Hindlimb muscle (tissue), 1 donor: ENCODE results near the gene CYTH1. TPM values are rescaled to one million over a fixed set of nuclear protein-coding genes. Genes with fewer than 3 reads are reported as not detected.
"Not testable (repeated sequence)": the region's sequence is repeated elsewhere in the genome, so short reads cannot be mapped to it uniquely, and the experiment has no call there.

Experiments used
- DNase-seq: peaks from one replicate; pipeline ENCODE4 v3.0.0-alpha.2; 2013
- polyA plus RNA-seq: library from polyadenylated mRNA; unstranded; fragments of 120-200 nt; gene quantifications from one replicate; pipeline ENCODE4 v1.2.1, GENCODE V29; 2013; ENCODE audit not compliant: insufficient read length

Gene CYTH1
- polyA plus RNA-seq, 1 donor = 22.1 TPM

- DNase-seq = no peak
These were observed 5.4 kb upstream of the CYTH1 start for GRCh38 chr17:78787444-78787843.

GRCh38 chr17:78785663-78786057 is 3.6 kb upstream of the CYTH1 start:
- DNase-seq = no peak

GRCh38 chr17:78785011-78785662 is 3.1 kb upstream of the CYTH1 start:
- no peak for DNase-seq

- DNase-seq = no peak
These were observed 2.3 kb upstream of the CYTH1 start for GRCh38 chr17:78784352-78784751.

- no peak for DNase-seq
These were observed 1.7 kb upstream of the CYTH1 start for GRCh38 chr17:78783711-78784324.

- no peak for DNase-seq
These were observed 775 bp downstream of the CYTH1 start for GRCh38 chr17:78781104-78781892.

GRCh38 chr17:78780335-78780734 is 1.7 kb downstream of the CYTH1 start:
- no peak for DNase-seq

GRCh38 chr17:78779850-78780249 is 2.2 kb downstream of the CYTH1 start:
- DNase-seq = no peak

- DNase-seq = not testable (repeated sequence)
These were observed 2.8 kb downstream of the CYTH1 start for GRCh38 chr17:78779286-78779651.

GRCh38 chr17:78777881-78778280 is 4.2 kb downstream of the CYTH1 start:
- DNase-seq = no peak

- no peak for DNase-seq
These were observed 7.0 kb downstream of the CYTH1 start for GRCh38 chr17:78774956-78775571.

GRCh38 chr17:78774453-78774852 is 7.6 kb downstream of the CYTH1 start:
- DNase-seq = no peak

- DNase-seq = no peak
These were observed 10.2 kb downstream of the CYTH1 start for GRCh38 chr17:78771758-78772382.

- DNase-seq = no peak
These were observed 12.8 kb downstream of the CYTH1 start for GRCh38 chr17:78769196-78769773.

GRCh38 chr17:78767806-78768205 is 14.3 kb downstream of the CYTH1 start:
- DNase-seq = no peak

- no peak for DNase-seq
These were observed 15.3 kb downstream of the CYTH1 start for GRCh38 chr17:78766743-78767294.

- DNase-seq = no peak
These were observed 15.8 kb downstream of the CYTH1 start for GRCh38 chr17:78766225-78766624.

- no peak for DNase-seq
These were observed 16.3 kb downstream of the CYTH1 start for GRCh38 chr17:78765821-78766220.

- no peak for DNase-seq
These were observed 17.2 kb downstream of the CYTH1 start for GRCh38 chr17:78764871-78765270.

- no peak for DNase-seq
These were observed 18.5 kb downstream of the CYTH1 start for GRCh38 chr17:78763561-78763960.

- DNase-seq = no peak
These were observed 20.2 kb downstream of the CYTH1 start for GRCh38 chr17:78761789-78762406.

- no peak for DNase-seq
These were observed 22.1 kb downstream of the CYTH1 start for GRCh38 chr17:78759969-78760352.
